Fibroblast of peridontal ligament (primary cell): ENCODE measurements around the gene KCTD4.
"Not testable (repeated sequence)": the region's sequence is repeated elsewhere in the genome, so short reads cannot be mapped to it uniquely, and the experiment has no call there.

Source experiments
- DNase-seq: peaks from one replicate; pipeline ENCODE4 v3.0.0-alpha.2; 2010; ENCODE audit errors: extremely low read depth

Gene KCTD4

DNA sequence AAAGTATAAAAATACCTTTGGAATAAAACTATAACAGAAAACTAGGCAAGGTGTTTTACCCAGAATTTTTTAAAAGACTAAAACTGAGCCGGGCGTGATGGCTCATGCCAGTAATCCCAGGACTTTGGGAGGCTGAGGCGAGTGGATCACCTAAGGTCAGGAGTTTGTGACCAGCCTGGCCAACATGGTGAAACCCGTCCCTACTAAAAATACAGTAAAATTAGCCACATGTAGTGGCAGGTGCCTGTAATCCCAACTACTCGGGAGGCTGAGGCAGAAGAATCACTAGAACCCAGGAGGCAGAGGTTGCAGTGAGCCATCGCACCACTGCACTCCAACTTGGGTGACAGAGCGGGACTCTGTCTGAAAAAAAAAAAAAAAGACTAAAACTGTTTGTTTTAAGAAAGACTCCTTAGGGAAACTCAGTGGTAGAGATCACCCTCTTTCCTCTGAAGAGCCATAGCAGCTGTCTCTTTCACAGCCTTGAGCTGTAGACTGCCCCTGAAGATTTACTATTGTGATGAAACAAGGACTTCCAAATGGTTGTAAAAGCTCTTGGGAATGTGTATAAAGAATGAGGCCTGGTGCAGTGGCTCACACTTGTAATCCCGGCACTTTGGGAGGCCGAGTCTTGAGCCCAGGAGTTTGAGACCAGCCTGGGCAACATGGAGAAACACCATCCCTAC is 14.7 kb upstream of the KCTD4 start:
- no peak for DNase-seq

DNA sequence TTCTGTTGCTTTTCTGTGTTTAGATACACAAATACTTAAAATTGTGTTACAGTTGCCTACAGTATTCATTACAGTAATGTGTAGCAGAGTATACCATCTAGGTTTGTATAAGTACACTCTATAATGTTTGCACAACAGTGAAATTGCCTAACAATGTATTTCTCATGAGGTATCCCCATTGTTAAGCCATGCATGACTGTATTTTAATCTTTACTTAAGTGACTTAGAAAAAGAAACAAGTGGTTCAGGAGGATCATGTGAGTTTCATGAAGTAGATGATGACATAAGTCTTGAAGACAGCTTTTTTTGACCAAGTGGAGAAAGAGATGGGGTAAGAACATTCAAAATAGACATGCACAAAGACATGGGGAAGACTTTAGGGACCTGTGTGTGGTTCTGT is 8.4 kb upstream of the KCTD4 start:
- DNase-seq, result peak; percentile 71

DNA sequence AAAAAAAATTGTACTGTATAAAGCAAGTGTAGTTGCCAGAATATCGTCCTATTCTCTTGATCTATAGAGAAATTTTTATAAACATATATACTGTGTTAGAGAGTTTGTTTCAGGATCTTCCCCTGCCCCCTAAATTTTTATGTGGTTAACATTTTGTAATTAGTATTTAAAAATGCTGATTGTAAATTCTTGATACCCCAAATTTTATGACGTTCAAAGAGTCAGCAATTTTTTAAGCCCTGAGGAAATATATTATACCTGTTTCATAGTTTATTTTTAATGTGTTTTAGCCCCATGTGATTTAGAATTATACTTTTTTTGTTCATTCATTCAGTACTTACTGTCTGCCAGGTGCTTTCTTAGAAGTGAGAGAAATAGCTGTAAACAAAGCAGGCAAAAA is 7.3 kb upstream of the KCTD4 start:
- no peak for DNase-seq

DNA sequence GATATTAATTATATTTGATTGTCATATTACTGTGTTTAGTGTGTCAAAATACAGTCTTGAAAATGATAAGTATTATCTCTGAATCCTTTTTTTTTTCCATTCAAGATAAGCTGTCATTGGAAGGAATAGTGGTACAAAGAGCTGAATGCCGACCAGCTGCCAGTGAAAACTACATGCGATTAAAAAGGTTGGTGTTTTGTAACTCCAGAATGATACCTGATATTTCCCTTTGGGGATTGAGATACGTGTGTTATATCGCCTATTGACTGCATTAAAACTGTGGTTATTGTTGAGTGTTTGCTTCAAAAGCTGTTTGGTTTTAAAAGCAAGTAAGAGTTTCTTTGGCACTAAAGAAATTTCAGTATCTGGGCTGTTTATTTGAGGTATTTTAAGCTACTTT is 6.5 kb upstream of the KCTD4 start:
- no peak for DNase-seq

DNA sequence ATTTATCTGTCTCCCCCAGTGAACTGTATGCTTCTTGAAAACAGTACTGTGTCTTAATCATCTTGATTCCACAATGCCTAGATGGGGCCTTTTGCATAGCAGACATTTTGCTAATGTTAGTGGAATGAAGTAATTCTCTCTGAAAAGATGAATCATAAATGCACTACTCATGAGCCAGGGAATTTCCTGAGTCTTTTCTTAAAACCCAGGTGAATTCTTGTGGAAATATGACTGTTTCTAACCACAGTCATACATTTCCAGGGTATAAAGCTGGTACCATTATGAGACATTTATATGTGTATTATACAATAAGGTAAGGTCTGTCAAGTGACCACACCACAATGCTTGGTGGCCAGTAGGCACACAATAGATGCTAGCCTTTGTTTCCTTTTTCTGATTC is 5.5 kb upstream of the KCTD4 start:
- peak; percentile 92 for DNase-seq

DNA sequence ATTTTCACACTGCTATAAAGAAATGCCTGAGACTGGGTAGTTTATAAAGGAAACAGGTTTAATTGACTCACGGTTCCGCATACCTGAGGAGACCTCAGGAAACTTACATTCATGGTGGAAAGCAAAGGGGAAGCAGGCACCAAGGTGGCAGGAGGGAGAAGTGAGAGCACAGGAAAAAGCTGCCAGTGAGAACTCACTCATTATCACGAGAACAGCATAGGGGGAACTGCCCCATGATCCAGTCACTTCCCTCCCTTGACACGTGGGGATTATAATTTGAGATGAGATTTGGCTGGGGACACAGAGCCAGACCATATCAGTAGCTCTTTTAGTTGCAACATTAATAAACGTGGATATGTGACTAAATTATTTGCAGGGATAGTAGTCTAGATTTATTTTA is 4.3 kb upstream of the KCTD4 start:
- no peak for DNase-seq

DNA sequence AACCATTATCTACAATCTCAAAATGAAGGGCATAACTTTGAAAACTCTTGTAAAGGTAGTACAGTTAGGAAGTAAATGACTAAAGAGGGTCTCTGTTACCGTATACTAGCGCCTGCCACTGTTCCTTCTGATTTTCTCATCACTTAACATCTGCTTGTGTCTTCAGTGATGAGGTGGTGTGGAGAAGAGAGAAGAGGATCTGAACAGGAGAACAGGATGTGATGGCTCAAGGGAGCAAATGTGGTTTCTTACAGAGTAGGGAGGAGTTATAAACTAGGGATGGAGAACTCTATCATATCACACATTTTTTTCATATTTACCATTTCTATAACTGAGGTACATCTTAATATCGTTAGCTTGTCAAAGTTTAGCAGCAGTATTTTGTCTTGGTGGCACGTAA is 1.1 kb downstream of the KCTD4 start:
- DNase-seq, result no peak

DNA sequence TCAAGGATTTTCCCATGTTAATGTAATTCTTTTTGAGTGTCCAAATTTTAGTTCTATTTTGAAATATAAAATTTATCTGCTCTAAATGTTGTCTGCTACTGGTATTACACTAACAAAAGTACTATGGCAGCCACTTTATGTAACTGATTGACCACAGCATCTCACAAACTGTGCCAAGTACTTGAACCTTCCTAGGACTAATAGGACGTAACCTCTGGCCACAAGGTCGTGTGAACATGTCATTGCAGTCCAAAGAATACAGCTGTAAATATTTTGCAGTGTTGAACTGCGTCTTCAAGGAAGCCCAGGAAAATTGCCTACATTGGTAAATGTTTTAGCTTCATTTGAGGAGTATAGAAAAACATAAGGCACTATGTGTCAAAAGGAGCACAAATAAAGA is 1.9 kb downstream of the KCTD4 start:
- no peak for DNase-seq

DNA sequence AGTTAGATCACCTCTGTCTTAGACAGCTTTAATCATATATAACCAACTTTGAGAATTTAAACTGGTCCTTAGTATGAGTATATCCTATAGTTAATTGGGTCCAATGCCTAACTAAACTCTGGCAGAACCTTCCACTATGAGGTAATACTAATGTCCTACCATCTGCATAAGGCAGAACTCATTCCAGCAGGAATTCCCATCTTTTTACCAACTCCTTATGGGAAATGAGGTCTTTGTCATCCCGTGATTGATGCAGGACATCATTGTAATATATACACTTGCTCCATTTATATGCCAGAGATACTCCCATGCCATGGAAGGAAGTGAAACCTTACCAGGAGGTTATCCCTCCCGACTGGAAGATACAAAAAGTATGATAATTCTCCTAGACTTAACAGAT is 2.8 kb downstream of the KCTD4 start:
- DNase-seq, result no peak

DNA sequence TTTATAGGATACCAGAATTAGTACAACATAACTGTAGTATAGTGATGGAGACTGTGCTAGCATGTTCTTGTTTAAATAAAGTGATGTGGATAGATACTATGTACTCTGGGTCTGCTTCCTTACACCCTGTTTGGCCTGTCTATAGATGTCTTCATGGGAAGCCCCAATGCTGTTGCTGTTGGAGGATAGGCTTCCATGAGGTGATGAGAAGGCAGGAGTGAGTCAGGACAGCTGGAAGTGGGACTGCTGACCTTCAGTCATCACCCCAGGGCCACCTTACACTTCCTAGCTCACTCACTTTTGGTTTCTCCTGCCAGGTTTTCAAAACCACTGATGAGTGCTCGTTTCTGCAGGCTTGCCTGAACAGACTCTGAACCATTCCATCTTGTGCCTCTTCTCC is 4.2 kb downstream of the KCTD4 start:
- DNase-seq, result no peak

DNA sequence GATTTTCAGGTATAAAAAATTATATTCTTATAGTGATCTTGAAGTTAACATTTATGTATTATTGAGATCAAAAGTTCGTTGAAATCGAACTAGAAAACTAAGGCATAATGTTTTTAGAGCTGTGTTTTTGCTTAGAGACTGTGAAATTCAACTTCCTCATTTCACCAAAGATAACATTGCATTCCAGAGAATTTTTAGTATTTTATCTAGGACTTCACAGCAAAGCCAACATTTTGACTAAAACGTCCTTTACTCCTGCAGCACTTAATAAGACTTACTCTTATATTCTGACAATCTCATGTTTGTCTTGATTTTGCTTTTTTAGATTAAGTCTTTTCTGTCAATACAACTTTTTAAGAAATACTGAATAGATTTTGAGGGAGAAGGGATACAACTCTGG is 4.7 kb downstream of the KCTD4 start:
- no peak for DNase-seq

DNA sequence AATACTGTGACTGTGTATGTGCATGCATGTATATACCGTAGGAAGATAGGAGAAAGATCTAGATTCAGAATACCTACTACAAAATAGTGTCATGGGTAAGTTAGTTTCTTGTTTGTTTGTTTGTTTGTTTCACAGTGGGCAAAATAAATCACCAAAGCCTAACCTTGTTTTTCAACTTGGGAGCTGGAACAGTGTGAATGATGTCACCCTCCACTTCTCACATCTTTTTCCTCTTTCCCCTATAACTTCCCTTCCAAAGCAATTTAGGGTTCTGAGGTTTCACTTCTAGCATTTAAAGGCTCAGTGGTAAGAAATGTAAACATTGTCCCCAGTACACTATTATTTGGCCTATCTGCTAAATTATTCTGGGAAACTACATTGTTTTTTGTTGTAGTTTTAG is 5.4 kb downstream of the KCTD4 start:
- DNase-seq, result no peak

DNA sequence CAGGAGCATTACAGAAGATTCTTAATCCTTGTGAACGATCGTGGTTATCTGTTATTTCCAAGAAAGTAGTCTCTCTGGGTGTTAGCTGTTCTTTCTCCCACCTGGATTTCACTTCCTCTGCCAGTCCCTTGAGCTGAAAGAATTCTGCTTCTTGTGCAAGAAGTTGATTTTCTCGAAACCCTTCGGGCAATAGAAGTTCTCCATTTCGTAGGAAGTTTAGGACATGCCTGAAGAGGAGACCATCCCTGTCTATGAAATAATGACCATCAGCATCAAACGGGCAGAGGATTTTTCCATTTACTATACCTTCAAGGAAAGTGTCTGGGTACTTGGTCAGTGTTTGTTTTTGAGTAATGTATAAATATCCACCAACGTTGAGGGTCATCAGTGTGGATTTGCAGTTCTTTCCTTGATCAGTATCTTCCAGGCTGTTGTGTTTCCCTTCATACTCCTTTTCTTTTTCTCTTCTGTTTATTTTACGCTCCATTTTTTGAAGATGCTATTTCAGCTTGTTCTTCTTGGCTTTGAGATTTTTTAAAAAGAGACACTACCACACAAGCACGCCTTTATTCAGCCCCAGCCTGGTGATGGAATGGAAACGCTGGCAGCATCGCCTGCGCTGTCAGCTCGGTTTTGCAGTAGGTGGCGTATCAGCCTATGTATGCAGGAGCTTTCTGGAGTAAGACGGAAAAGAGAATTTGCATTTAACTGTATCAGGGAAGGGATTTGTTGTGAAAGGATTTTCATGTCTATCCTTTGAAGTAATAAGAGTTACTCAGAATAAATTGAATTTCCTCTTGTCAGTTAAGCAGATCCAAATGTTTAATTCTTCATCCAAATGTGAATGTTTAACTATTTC is 6.5 kb downstream of the KCTD4 start:
- peak; percentile 86 for DNase-seq

DNA sequence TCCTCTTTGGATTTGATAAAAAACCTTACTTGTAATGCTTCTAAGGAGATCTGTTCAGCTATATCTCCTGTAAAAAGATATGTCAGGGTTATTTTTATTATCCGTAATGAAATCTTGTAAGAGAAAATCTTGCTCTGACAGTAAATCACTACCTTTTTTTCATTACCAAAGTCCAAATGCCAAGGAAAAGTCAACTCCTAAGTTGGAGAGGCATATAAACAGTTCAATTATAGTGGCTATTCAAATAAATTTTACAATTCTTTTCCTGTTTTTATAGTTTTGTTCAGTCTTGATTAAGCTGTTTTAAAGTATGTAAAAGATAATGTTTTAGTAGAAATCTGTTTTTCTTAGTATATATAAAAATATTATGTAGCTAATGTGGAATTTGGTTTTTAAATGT is 9.0 kb downstream of the KCTD4 start:
- DNase-seq, result no peak

DNA sequence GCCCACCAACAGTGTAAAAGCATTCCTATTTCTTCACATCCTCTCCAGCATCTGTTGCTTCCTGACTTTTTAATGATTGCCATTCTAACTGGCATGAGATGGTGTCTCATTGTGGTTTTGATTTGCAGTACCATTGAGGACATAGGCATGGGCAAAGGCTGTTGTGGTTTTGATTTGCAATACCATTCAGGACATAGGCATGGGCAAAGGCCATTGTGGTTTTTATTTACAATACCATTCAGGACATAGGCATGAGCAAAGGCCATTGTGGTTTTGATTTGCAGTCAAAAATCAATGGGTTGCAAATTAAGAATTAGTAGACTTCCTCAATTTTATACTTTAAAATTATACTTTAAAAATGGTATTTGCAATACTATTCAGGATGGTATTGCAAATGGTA is 11.3 kb downstream of the KCTD4 start:
- peak; percentile 96 for DNase-seq

DNA sequence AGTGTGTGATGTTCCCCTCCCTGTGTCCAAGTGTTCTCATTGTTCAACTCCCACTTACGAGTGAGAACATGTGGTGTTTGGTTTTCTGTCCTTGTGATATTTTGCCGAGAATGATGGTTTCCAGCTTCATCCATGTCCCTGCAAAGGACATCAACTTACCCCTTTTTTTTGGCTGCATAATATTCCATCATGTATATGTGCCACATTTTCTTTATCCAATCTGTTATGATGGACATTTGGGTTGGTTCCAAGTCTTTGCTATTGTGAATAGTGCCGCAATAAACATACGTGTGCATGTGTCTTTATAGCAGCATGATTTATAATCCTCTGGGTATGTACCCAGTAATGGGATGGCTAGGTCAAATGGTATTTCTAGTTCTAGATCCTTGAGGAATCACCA is 11.8 kb downstream of the KCTD4 start:
- DNase-seq, result not testable (repeated sequence)

DNA sequence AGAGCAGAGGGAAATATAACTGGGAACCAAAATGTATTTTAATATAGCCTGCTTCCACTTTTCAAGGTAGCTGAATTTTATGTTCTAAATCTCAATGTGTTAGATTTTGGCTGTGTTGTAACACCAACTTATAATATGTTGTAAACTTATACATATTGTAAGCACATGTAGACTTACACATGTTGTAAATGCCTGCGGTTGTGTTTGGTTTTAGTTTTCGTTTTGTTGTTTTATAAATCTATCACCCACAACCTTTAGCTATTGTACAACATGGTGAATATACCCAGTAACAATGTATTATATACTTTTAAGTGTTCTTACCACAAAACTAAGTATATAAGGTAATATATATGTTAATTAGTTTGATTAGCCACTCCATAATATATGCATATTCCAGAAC is 15.6 kb downstream of the KCTD4 start:
- no peak for DNase-seq

DNA sequence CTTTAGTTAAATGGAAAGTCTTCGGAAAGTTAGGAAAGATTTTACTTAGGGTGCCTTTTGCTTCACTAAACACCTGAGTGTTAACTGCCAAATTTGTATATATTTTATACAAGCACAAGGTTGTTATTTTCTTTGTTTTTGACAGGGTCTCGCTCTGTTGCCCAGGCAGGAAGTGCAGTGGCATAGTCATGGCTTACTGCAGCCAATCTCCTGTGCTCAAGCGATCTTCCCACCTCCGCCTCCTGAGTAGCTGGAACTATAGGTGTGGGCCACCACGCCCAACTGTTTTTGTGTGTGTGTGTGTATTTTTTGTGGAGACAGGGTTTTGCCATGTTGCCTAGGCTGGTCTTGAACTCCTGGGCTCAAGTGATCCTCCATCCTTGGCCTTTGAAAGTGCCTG is 16.2 kb downstream of the KCTD4 start:
- DNase-seq, result no peak

DNA sequence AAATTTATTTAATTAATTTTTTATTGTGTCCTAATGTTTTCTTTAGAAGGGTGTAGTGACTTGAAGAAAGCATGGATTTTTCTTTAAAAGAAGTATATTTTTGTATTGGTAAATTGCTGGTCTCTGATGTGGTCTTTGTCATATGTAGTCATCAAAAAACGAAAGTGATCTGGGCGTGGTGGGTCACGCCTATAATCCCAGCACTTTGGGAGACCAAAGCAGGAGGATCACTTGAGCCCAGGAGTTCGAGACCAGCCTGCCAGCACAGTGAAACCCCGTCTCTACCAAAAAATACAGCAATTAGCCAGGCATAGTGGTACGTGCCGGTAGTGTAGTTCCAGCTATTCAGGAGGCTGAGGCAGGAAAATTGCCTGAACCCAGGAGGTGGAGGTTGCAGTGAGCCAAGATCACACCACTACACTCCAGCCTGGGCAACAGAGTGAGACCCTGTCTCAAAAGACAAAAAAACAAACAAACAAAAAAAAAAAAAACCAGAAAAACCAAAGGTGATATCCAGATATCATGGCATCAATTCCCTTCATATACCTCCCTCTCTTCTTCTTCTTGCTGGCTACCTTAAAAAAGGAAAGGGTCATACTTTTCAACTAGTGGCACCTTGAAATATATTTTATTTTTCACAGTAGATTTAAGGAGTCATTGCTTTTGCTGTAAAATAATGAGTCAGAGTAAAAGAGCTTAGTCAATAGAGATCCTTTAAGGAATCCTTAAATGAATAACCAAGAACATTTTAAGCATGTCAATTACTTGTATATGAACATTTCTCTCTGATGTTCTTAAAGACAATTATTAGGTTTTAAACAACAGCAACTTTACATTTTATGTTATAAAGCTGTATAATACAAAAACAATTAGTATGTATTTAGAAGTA is 19.9 kb downstream of the KCTD4 start:
- no peak for DNase-seq

DNA sequence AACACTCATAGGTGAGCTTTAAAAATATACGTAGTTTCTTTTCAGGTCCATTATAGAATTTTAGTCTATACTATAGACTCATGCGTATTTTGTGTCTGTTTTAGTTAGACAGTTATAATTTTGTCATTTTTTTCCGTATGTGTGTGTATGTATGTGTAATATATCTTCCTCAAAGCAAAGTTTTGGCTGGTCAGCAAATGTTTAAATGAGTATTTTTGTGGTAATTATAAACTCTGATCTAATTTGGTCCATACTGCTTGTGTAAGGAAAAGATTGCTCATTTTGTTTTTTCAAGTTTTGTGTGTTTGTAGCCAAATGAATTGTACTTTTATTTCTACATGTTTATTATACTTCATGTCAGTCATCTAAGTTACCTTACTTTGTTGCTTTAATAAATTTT is 20.5 kb downstream of the KCTD4 start:
- DNase-seq, result no peak

DNA sequence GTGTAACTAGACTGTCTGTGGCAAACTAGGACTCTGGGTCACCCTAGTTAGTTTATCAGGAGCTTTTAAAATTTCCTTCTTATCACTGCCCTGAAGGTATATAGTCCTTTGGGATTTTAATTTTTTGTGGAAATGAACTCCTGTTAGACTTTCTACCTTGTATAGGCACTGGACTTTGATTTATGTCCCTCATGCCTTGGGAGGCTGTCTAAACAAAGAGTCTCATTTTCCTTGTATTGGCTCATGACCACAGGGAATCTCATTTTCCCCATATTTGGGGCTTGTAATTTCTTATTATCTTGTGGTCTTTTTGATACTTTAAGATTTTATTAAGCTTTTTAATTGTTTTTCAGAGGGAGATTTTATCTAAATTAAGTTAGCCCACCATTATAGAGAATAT is 21.4 kb downstream of the KCTD4 start:
- no peak for DNase-seq

DNA sequence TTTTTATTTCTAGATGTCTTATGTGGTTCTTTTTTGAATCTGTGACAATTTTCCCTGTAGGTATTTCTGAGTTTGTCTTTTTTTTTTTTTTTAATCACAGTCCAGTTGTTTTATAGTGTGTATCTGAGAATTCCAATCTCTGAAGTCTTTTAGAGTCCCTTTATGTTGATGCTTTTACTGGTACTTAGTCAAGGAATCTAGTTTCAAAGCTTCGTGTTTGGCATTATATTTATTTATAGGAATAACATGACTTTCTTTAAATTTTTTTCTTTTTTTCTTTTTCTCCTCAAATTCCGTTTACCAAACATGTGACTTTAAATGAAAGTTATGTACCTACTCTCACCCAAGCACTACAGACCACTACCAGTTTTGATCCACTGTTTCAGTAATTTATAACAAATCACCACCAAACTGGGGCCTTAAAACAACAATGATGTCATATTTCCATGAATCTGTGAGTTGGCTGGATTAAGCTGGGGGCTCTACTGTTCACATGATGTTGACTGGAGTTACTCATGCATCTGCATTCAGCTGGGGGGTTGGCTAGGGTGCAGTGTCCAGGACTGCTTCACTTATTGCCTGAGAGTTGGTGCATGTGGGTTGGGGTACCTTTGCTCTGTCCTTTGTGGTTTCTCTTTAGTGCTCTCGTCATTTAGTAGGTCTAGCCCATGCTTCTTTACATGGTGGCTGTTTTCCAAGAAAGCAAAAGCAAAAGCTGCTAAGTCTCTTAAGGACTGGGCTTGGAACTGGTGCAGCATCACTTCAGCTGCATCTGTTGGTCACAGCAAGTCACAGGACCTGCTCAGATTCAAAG is 22.3 kb downstream of the KCTD4 start:
- DNase-seq, result peak; percentile 72
